HG03095 (cell line): ENCODE results near the gene TTC22.

ENCODE experiments used
- ATAC-seq: cut with Tn5 transposase; IDR thresholded peaks from one replicate; pipeline ENCODE4 v1.9.1; 2021; ENCODE audit warnings: moderate library complexity; ENCODE audit not compliant: unreplicated experiment

TTC22 gene

GRCh38 chr1:54834007-54834541, 33.0 kb upstream of the TTC22 start:
- no peak for ATAC-seq

GRCh38 chr1:54833121-54833520, 32.0 kb upstream of the TTC22 start:
- ATAC-seq, result no peak

- ATAC-seq, result no peak
These were observed 25.2 kb upstream of the TTC22 start for GRCh38 chr1:54826226-54826816.

- no peak for ATAC-seq
These were observed 24.6 kb upstream of the TTC22 start for GRCh38 chr1:54825696-54826095.

- no peak for ATAC-seq
These were observed 22.5 kb upstream of the TTC22 start for GRCh38 chr1:54823670-54824069.

DNA sequence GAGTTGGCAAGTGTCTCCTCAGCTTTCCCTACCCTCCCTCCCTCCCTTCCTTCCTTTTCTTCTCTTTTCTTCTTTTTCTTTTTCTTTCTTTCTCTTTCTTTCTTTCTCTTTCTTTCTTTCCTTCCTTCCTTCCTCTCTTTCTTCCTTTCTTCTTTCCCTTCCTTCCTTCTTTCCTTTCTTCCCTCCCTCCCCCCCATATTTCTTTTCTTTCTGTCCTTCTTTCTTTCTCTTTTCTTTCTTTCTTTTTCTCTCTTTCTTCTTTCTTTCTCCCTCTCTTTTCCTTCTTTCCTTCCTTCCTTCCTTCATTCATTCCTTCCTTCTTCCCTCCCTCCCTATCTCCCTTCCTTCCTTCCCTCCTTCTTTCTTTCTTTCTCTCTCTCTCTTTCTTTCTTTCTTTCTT, 18.6 kb upstream of the TTC22 start:
- no peak for ATAC-seq

DNA sequence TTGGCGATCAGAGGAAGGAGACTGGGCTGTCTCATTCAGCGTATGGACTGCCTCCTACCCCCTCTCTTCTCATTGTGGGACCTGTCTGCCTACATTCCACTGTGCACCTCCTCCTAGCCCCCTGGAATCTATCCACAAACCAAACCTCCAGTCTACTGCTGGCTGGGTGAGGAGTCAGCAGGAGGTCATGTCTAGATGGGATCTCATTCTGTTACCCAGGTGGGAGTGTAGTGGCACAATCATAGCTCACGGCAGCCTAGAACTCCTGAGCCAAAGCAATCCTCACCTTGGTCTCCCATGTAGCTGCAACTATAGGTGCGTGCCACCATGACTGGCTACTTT, 18.0 kb upstream of the TTC22 start:
- ATAC-seq, result no peak

- no peak for ATAC-seq
These were observed 17.5 kb upstream of the TTC22 start for GRCh38 chr1:54818461-54819194.

- no peak for ATAC-seq
These were observed 15.8 kb upstream of the TTC22 start for GRCh38 chr1:54816951-54817350.

DNA sequence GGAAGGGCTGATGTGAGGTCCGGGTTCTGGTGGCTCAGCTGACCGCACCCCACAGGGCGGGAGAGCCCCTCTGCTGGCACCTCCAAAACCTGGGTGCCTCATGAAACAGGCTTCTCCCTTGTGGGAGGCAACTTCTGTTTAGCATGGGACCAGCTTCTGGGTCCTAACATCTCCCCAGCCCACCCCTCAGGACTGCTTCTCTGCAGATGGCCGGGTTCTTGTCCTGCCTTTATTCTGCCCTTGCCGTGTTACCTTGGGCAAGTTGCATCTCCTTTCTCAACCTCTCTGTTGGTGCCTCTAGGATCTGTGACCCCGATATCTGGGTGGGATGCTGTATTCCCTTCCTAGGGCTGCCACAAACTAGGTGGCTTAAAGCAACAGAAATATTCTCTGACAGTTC, 15.0 kb upstream of the TTC22 start:
- no peak for ATAC-seq

- ATAC-seq, result no peak
These were observed 14.2 kb upstream of the TTC22 start for GRCh38 chr1:54815086-54815876.

GRCh38 chr1:54814571-54814970, 13.4 kb upstream of the TTC22 start:
- ATAC-seq, result no peak

- ATAC-seq, result no peak
These were observed 13.0 kb upstream of the TTC22 start for GRCh38 chr1:54814126-54814498.

- ATAC-seq, result no peak
These were observed 12.5 kb upstream of the TTC22 start for GRCh38 chr1:54813485-54814125.

GRCh38 chr1:54812801-54813484, 11.8 kb upstream of the TTC22 start:
- ATAC-seq, result no peak

DNA sequence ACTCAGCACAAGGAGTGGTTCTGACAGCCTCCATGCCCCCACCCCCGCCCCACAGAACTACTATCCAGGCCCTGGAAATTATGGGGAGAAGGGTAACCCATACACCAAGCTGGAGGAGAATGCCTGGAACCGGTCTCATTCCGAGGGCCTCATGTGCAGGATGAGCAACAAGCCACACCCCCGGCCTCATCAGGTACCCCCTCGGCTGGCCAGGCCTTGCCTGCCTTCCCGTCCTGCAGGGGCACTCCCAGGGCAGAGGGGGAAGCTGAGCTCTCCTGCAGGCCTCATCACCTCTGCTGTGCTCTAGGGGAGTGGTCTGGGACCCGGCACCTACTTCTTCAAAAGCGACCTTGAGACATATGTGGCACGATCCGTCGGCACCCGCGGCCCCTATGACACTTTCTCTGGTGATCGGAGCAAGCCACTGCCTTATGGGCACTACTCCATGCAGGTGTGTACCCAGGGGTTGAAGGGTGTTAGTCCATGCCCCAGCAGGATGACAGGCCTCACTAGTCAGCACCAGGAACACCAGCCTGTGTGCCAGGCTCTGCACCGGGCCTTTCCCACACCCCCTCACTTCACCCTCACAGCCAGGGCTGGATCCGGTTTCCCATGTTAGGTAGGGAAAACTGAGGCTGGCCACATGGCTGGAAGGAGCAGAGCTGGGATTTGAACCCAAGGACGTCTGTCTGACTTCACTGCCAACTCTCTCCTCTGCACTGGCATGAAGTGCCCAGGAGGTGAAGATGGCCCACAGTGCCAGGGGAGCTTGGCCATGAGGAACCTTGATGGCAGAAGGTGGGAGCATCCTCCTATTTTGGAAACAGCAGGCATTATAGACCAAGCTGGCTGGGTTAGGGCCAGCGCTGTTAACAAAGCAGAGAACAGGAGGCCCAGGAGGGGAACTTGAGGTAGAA, 10.9 kb upstream of the TTC22 start:
- ATAC-seq, result no peak

DNA sequence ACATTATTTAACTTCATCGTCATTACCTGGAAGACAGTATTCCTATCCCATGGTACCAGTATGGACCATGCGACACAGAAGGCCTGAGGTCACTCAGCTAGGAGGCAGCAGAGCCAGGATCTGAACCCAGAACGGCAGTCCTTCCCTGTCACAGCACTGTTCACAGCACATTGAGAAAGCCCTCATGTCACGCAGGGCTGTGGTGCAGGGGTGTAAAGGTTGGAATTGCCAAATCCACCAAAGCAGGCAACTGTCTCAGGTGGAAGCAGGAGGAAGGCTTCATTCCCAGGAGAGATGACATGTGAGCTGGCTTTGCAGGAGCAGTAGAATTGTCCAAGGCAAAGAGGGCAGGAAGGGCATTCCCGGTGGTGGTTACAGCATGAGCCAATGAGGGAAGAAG, 9.9 kb upstream of the TTC22 start:
- ATAC-seq, result no peak

DNA sequence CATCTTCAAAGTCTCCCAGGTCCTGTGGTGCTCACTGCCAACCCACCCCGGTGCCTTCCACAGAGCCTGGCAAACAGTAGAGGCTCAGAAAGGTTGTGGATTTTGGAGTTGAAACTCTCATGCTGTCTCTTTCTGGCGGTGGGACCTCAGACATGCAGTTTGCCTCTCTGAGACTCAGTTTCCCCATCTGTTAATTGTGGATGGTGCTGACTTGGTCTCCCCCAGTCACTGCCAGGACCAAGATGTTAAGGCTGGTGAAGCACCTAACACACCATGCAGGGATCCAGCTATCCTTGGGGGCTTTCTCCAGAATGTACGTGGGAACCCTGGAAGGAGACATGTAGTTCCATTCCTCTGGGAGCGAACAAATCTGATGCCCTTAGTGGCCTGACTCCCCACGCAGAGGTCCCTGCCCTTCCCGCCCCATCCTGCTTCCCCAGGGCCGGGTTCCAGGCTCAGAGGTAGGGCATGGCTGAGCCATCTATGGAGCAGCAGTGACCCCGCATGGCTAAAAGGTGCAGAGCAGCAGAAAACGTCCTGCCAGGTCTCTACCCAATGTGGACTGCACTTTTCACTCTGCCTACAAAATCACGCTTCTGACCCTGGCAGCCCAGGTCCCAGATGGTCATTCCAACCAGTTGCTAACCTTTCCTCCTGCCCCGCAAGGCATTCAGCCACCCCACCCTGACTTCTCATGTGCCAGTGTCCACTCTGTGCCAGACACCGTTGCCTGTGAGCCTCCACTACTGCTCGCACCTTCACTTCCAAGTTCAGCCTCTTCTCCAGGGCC, 9.2 kb upstream of the TTC22 start:
- ATAC-seq, result no peak

DNA sequence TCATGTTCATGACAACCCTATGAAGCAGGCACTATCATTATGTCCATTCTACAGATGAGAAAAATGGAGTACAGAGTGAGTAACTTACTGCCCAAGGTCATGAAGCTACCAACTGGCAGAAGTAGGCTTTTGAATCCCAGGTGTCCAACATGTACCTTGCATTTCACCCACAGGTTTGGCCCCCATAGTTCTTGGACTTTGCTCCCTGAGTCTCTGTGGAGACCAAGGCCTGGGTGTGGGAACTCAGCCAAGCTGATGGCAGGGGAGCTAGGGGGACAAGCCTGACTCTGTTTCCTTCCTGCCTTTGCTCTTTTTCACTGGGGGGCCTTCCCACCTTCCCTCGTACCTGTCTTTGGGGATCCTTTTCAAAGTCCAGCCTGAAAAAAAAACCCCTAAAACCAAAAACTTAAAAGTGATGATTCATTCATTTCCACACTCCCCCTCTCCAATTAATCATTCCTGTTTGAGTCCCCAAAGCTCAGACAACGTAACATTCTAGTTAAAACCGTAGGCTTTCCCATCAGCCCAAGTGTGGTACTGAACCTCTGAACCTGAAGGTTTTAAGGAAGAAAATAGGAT, 8.5 kb upstream of the TTC22 start:
- no peak for ATAC-seq
